MG63 (cell line): ENCODE measurements around the gene OTULIN. TPM values are rescaled to one million over a fixed set of nuclear protein-coding genes. Genes with fewer than 3 reads are reported as not detected.

Experiments used
- DNase-seq: peaks from one replicate; pipeline ENCODE4 v3.0.0-alpha.2; 2020
- H3K27me3 ChIP-seq: fragments of 250-450 bp; sonication (Bioruptor Pico); 2 replicates; pipeline ENCODE4 v1.5.1; 2020; ENCODE audit warnings: mild to moderate bottlenecking, moderate library complexity
- H3K36me3 ChIP-seq: fragments of 250-450 bp; sonication (Bioruptor Pico); 2 replicates; pipeline ENCODE4 v1.5.1; 2020; ENCODE audit warnings: mild to moderate bottlenecking, moderate library complexity
- H3K4me3 ChIP-seq: fragments of 250-450 bp; sonication (Bioruptor Pico); 2 replicates; pipeline ENCODE4 v1.5.1; 2020; ENCODE audit warnings: mild to moderate bottlenecking, moderate library complexity
- H3K9me3 ChIP-seq: fragments of 250-450 bp; sonication (Bioruptor Pico); 2 replicates; pipeline ENCODE4 v1.5.1; 2020; ENCODE audit warnings: mild to moderate bottlenecking, moderate library complexity
- total RNA-seq: library from RNA; depleted of rRNA; stranded (reverse); fragments of >200 nt; shearing (Covaris generic); gene quantifications from 2 replicates; pipeline ENCODE4 v1.2.3, GENCODE V29; 2014; ENCODE audit warnings: low replicate concordance; rRNA removed

Gene OTULIN
- total RNA-seq = 19.1 and 71.5 TPM in 2 replicates

DNA sequence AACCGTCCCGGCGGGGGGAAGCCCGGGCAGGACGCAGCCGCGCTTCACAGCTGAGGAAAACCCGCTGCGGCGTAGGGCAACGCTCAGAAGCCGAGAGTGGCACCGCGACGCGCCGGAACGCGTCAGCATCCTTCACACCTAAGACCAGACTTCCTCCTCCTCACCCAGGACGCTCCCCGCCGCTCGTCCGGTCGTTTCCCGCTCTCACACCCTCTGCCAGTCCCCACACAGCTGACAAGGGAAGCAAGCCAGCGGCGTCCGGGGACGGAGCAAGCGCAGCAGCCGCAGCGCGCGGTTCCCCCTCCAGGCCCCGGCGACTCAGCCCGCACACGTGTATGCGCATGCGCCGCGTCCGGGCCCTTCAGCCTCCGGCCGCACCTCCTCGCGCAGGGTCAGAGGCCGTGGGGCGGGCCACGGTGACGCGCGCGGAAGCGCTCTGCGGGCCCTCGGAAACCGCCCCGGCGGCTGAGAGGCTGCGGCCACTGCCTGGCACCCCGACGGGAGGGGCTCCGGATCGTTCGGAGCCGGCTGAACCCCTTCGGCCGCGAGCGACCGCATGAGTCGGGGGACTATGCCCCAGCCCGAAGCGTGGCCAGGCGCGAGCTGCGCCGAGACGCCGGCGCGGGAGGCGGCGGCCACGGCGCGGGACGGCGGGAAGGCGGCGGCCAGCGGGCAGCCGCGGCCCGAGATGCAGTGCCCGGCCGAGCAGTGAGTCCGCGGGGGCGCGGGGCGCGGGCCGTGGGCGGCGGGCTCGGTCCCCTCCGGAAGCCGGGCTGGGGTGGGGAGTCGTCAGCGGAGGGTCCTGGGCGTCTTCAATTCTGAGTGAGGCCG, at the start of gene OTULIN:
Gene OTULIN (plus strand): TSS at position 449 of the 831 bp plus-strand sequence. CDS start 108 bp downstream, at position 557.
- Histone ChIP-seq H3K27me3 (no peaks in the 10 kb centered on the region), H3K9me3 (no peaks in the 10 kb centered on the region), H3K4me3 (peak within 1 kb of the TSS; percentile 93), H3K36me3 (peaks cover 28% of the 10 kb centered on the region)
- DNase-seq = peak; percentile 94

DNA sequence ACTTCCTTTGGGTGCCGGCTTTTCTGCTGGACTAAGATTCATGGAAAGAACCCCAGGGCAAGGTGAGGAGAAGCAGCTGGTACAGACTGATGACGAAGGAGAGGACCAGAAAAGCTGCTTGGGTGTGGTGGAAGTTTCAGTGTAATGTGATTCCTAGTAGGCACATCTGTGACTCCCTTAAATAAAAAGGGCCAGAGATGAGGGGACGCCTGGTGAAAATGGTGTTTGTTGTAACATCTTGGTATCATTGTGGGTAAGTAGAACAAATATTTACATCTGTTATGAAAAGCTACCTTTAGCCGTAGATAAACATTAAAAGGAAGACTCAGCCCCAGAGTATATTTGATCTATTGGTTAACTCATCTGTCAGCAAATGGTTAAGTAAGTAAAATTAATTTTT, 49.2 kb upstream of the OTULIN start:
- no peaks in the 10 kb centered on the region for H3K36me3 ChIP-seq
- no peak overlapping the region for H3K4me3 ChIP-seq
- no peaks in the 10 kb centered on the region; the same call in 1 of the 2 replicates for H3K9me3 ChIP-seq
- no peak for DNase-seq
- H3K27me3 ChIP-seq = peaks cover 12% of the 10 kb centered on the region

DNA sequence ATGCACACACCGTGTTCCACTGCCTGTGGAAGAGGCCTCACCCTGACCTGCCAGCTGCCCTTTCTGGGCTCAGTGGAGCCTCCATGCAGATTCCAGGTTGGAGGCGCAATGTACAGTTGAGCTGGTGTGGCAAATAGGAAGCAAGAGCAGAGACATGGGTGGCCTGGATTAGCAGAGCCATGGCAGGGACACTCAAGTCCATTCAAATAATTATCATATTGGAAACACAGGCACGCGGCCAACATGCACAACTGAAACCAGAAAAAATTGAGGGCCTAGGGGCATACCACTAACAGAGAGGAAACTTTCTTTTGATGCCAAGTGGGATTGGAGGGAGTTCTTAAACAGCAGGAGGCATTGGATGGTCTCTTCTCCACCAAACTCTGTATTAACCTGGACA, 47.1 kb upstream of the OTULIN start:
- no peak for DNase-seq
- peaks cover 14% of the 10 kb centered on the region for H3K27me3 ChIP-seq
- H3K36me3 ChIP-seq = no peaks in the 10 kb centered on the region
- H3K4me3 ChIP-seq = no peak overlapping the region
- peaks cover 5% of the 10 kb centered on the region for H3K9me3 ChIP-seq

DNA sequence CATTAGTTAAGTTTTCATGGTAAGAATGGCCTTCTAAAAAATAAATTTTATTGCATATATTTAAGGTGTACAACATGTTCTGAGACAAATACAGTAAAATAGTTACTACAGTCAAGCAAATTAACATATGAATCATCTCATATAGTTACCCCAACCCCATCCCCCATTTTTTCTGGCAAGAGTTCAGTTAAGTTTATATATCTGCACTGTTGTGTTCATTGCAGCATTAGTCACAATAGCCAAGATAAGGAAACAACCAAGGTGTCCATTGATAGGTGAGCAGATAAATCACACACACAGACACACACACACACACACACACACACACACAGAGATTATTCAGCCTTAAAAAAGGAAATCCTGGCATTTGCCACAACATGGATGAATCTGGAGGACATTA, 37.2 kb upstream of the OTULIN start:
- Histone ChIP-seq H3K27me3 (peaks cover 30% of the 10 kb centered on the region), H3K9me3 (no peaks in the 10 kb centered on the region), H3K36me3 (no peaks in the 10 kb centered on the region), H3K4me3 (no peak overlapping the region)
- no peak for DNase-seq

DNA sequence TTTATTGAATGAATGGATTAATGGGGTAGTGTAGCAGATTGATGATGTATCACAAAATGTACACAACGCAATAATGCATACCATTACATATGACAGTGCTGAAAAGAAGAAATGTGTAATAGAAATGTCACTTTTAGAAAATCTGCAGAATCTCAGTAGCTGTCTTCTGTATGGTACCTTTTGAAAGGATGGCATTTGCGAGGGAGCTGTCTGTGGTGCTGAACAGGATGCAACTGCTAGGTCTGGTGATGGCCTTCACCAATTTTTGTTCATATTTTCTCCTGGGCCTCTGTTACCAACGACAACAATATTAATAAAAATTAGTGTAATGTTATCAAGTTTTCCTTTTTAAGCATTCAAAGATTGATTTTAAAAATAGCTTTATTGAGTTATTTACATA, 36.2 kb upstream of the OTULIN start:
- peaks cover 31% of the 10 kb centered on the region for H3K27me3 ChIP-seq
- H3K36me3 ChIP-seq = no peaks in the 10 kb centered on the region
- no peak overlapping the region for H3K4me3 ChIP-seq
- no peaks in the 10 kb centered on the region for H3K9me3 ChIP-seq
- DNase-seq = peak; percentile 39

DNA sequence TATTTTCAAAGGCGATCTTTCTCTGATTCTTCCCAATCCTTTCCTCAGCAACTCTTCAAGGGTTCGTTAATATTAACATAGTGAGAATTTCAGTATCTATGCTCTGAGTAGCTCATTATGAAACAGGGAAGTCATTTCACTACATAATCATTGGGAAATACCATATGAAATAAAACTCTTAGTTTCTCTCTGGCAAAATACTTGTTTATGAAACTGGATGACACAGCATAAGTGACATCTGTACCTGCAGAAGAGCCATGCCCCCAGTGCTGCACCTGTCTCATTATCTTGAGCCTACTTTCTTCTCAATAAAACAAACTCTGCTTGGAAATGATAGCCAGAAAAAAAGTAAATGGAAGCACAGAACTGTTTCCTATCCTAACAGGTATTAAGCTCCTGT, 33.8 kb upstream of the OTULIN start:
- peaks cover 27% of the 10 kb centered on the region for H3K27me3 ChIP-seq
- no peaks in the 10 kb centered on the region for H3K36me3 ChIP-seq
- DNase-seq = no peak
- H3K4me3 ChIP-seq = no peak overlapping the region
- no peaks in the 10 kb centered on the region for H3K9me3 ChIP-seq

DNA sequence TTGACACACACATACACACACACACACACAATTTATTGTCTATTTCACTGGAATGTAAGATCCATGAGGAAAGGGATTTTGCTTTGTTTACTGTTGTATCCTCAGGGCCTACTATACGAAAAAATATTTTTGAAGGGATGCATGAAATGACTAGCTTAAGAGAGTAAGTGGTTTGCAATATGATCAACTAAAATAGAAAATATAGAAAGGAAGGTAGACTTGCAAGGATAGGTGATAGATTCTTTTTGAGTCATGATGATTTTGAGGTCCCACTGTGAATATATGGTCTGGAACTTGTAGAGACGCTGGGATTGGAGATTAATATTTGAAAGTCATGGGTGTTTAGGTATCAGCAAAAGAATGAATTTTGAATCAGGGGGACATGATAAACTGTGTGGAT, 28.9 kb upstream of the OTULIN start:
- no peak for DNase-seq
- H3K9me3 ChIP-seq = no peaks in the 10 kb centered on the region
- no peaks in the 10 kb centered on the region for H3K36me3 ChIP-seq
- H3K27me3 ChIP-seq = peaks cover 43% of the 10 kb centered on the region
- no peak overlapping the region for H3K4me3 ChIP-seq

DNA sequence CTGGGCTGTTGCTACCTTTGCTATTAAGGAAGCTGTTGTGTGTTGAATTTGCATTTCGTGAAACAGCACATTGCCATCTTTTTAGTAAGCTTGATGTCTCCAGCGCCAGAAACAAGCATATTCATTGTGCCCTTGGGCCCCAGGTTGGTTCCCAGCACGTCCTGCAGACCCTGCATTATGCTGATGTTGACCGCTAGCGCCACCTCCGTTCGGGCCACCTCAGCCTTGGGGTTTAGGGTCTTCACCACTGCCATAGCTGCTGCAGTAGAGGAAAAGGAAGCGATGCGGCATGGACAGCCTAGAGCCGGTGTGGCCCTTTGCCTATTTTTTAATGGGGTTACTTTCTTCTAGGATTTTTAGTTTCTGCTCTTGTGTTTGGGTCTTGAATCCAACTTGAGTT, 23.8 kb upstream of the OTULIN start:
- Histone ChIP-seq H3K9me3 (no peaks in the 10 kb centered on the region), H3K4me3 (no peak overlapping the region), H3K36me3 (no peaks in the 10 kb centered on the region), H3K27me3 (peaks cover 48% of the 10 kb centered on the region)
- no peak for DNase-seq

DNA sequence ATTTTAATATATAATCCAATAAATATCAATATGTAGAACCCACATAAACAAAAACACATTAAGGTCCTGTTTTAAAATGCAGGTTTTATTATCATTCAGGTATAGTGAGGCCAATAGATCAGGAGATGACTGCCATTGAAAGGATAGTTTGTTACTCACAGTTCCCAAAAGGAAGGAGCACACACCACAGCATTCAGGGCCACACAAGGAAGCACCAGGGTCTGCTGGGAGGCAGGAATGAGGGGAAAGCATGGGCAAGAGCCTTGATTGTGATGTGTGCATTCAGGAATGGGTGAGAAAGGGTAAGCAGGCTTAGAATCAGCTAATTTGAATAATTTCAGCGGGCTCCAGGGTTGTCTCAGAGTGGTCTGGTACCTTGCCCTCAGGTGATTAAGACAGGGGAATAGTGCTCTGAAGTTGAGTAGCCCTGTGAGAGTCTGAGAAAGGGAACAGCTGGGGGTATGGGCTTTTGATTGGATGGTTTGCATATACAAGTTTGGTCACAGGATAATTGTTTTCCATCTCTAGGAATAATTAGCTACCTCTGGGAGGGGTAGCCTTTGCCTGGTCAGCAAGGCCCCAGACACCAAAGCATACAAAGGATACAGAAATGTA, 19.8 kb upstream of the OTULIN start:
- H3K27me3 ChIP-seq = peaks cover 27% of the 10 kb centered on the region
- no peaks in the 10 kb centered on the region for H3K9me3 ChIP-seq
- H3K4me3 ChIP-seq = no peak overlapping the region
- H3K36me3 ChIP-seq = no peaks in the 10 kb centered on the region
- DNase-seq = no peak

DNA sequence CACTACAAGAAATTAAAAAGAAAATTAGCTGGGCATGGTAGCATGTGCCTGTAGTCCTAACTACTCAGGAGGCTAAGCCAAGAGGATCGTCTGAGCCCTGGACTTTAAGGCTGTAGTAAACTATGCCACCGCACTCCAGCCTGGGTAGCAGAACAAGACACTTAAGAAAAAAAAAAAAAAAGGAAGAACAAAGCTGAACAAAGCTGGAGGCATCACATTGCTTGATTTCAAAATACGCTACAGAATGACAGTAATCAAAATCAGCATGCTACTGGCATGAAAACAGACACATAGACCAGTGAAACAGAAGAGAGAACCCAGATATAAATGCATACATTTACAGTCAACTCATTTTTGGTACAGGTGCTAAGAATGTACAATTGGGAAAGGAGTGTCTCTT, 14.5 kb upstream of the OTULIN start:
- no peak for DNase-seq
- Histone ChIP-seq H3K9me3 (no peaks in the 10 kb centered on the region), H3K27me3 (peaks cover 26% of the 10 kb centered on the region), H3K36me3 (no peaks in the 10 kb centered on the region), H3K4me3 (no peak overlapping the region)

DNA sequence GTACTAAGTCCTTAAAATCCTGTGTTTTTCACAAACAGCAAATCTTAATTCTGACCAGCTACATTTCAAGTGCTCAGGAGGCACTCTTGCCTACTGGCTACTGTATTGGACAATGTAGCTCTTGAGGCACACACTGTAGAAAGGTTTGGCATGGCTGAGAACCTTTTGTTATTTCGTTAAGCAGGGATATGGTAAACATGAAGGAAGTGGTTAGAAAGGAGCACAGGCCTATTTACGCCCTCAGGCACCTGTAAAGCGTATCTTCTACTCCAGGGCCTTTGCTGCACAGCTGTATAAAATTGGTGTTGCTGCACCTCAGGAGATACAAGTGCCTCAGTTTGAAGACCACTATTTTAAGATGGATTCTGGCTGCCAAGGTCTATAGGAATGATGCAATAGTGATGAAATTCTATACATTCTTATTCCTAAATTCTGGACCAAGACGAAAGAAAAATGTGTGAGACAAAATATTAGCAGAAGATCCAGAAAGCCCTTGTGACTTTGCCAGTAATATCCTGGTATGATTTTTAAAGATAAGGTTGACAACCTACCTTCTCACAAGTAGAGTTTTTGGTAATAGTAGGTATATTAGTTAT, 9.3 kb upstream of the OTULIN start:
- Histone ChIP-seq H3K9me3 (no peaks in the 10 kb centered on the region), H3K36me3 (no peaks in the 10 kb centered on the region), H3K4me3 (no peak overlapping the region), H3K27me3 (peaks cover 15% of the 10 kb centered on the region)
- DNase-seq = no peak

DNA sequence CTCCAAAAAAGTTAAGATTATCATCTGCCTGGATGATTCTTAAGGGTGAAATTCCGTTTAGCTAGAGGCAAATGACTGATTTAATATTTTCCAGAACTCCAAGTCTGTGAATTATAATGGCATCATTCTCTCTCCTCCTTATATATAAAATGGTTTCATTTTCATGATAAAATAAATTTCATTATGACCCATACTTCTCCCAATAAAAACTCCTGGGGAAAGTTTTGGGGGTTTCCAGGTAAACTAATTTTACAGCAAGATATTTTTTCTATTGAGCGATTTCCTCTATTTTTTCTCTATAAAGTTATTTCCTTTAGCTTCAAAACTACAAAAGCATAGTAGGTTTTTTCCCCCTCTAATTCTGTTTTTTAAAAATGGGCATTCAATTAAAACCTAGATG, 7.6 kb upstream of the OTULIN start:
- H3K36me3 ChIP-seq = no peaks in the 10 kb centered on the region
- H3K27me3 ChIP-seq = peaks cover 9% of the 10 kb centered on the region
- H3K9me3 ChIP-seq = no peaks in the 10 kb centered on the region
- no peak for DNase-seq
- no peak overlapping the region for H3K4me3 ChIP-seq

DNA sequence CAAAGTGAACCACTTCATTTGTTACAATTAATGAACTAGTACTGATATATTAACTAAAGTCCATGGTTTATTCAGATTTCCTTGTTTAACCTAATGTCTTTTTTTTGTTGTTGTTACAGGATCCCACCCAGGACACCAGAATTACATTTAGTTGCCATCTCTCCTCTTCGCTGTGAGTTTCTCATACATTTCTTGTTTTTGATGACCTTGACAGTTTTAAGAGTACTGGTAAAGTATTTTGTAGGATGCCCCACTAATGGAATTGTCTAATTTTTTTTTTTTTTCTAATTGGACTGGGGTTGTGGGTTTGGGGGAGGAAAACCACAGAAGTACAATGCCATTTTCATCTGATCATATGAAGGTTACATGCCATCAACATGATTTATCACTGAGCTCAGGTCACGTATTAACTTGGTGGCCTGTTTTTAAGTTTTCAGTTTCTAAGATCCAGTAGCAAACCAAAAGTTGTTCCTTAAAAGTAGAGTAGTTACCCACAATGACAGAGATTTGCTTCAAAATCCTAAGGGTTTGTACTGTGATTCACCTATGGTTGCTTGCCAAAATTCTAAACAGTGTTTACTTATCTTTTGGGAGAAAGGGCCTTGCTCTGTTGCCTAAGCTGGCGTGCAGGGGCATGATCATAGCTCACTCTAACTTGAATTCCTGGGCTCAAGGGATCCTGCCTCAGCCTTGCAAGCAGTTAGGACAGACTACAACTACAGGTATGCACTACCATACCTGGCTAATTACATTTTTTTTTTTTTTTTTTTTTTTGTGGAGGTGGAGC, 4.5 kb upstream of the OTULIN start:
- DNase-seq = peak; percentile 83

DNA sequence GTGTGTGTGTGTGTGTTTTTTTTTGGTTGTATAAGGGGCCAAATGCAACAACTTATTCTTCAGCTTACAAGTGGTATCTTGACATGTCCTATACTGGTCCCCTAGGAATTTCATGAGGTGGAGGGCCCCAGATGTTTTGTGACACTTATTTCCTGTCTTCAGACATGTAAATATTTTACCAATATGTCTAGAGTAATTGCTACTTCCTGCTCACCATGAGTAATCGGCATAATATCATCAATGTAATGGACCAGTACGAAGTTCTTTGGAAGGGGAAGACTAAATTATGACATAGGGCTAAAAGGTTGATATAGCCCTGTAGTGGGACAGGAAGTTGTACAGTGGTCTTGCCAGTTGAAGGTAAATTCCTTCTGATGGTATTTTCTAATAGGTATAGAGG, 3.7 kb upstream of the OTULIN start:
- H3K4me3 ChIP-seq = no peak overlapping the region
- no peaks in the 10 kb centered on the region for H3K27me3 ChIP-seq
- no peaks in the 10 kb centered on the region for H3K9me3 ChIP-seq
- no peaks in the 10 kb centered on the region for H3K36me3 ChIP-seq
- no peak for DNase-seq

More for the DNA sequence above, 4.5 kb upstream of the OTULIN start:
- no peak overlapping the region for H3K4me3 ChIP-seq
- H3K36me3 ChIP-seq = no peaks in the 10 kb centered on the region
- H3K27me3 ChIP-seq = no peaks in the 10 kb centered on the region
- no peaks in the 10 kb centered on the region for H3K9me3 ChIP-seq

DNA sequence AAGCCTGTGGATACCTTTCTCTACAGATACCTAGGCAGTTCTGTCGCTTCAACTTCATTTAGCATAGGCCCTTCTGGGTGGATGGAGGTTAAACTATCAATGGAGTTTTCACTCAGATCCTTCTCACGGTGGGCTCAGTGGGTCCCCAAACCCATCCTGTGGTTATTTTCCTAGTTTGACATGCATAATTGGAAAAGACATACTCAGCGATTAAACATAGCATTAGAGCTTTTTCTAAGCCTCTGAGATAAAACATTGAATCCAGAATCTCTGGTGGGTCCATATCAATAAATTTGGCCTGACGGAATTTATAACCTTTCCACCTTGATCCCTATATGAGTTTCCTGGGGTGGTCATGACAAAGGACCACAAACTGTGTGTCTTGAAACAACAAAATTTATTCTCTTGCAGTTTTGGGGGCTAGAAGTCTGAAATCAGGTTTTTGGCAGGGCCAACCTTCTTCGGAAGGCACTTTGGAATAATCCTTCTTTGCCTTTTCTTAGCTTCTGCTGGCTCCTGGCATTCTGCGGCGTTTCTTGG, 1.7 kb upstream of the OTULIN start:
- DNase-seq = no peak
- Histone ChIP-seq H3K9me3 (no peaks in the 10 kb centered on the region), H3K4me3 (no peak overlapping the region), H3K36me3 (peaks cover 14% of the 10 kb centered on the region), H3K27me3 (no peaks in the 10 kb centered on the region)

DNA sequence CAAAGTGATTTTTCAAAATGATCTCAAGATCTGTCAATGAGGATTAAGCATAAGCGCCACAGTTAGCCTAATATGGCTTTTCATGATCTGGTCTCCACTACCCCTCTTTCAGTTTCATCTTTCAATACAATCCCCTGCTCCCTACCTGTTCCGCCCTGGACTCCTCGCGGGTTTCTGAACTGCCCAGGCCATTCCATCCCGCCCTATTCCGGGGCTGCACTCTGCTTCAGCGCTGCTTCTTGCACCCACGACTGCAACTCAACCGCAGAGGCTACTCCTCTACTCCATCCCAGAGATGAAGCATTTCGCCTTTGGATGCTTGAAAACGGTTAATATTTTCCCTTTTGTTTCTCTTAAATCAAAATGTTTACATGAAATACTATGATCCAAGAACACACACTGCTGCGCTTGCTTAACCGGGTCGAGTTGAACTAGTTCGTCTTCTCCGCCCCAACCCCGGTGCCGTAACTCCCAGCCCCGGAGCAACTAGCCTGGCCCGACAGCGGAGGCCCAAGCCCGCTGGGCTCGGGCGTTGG, 716 bp upstream of the OTULIN start:
- H3K27me3 ChIP-seq = no peaks in the 10 kb centered on the region
- peak; percentile 23 for DNase-seq
- H3K4me3 ChIP-seq = peak overlapping the region; percentile 93
- no peaks in the 10 kb centered on the region for H3K9me3 ChIP-seq
- H3K36me3 ChIP-seq = peaks cover 24% of the 10 kb centered on the region
